D341Med (cell line): ENCODE measurements around the gene MTHFD1.

ENCODE experiments used
- DNase-seq: peaks from one replicate; pipeline ENCODE4 v3.0.0; 2012; ENCODE audit warnings: low spot score

MTHFD1 gene

DNA sequence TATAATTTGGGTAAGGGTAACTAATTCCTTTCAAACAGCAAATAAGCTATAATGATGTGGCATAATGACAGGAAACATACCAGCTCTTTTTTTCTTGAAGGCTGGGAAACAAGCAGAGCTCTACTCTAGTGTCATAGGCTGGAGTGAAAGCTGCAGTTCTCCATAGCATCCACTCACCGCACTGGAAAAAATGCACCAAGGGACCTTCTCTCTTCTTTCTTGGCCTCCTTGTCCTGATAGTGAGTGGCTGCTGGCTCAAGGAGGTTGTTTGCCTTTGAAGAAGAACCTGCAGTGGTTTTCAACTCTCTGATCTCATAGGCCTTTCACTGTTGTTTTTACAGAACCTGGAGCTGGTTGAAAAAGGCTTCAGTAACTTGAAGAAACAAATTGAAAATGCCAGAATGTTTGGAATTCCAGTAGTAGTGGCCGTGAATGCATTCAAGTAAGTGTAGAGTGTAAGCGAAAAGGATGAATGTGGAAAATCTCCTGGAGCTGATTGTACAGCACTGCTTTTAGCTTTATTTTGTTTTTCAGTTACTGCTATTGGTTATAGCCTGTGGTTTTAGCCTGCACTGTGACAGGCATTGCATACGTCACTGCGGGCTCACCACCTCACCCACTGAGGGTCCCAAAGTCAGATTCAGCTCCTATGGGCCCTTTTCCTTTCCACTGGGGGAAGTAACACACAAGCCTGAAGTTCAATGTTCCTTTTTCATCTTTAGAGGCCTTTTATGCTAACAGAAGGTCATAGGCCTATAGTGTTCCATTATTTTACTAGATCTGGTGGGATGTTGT is 59.9 kb downstream of the MTHFD1 start:
- DNase-seq: no peak

DNA sequence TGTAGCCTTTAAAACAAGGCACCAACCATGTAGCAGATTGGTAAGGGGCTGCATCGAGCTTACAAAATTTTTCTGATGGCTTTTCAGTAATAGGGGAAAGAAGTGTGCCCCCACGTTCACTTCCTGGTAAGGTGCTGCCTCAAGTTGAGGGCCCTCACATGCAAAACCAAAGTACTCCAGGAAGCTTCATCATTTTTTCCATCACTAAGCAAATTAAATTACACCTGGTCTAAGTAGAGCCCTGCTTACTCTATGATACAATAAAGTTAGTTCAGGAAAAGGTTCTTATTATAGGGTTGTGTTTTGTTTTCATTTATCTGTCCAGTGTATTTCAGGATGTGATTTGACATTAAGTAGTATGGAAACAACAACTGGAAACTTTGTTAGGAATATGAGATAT is 62.1 kb downstream of the MTHFD1 start:
- no peak for DNase-seq

DNA sequence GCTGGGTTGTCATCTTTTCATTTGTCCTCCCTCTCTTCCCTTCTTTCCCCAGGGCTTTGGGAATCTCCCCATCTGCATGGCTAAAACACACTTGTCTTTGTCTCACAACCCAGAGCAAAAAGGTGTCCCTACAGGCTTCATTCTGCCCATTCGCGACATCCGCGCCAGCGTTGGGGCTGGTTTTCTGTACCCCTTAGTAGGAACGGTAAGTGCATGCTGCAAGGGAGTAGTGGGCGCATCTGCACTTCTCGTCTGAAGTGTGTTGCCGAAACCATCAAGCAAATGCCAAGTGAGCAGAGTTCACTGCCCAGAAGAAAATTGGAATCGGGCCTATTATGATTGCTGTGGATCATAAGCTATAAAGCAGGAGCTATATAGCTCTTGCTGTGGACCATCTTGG is 66.5 kb downstream of the MTHFD1 start:
- no peak for DNase-seq

DNA sequence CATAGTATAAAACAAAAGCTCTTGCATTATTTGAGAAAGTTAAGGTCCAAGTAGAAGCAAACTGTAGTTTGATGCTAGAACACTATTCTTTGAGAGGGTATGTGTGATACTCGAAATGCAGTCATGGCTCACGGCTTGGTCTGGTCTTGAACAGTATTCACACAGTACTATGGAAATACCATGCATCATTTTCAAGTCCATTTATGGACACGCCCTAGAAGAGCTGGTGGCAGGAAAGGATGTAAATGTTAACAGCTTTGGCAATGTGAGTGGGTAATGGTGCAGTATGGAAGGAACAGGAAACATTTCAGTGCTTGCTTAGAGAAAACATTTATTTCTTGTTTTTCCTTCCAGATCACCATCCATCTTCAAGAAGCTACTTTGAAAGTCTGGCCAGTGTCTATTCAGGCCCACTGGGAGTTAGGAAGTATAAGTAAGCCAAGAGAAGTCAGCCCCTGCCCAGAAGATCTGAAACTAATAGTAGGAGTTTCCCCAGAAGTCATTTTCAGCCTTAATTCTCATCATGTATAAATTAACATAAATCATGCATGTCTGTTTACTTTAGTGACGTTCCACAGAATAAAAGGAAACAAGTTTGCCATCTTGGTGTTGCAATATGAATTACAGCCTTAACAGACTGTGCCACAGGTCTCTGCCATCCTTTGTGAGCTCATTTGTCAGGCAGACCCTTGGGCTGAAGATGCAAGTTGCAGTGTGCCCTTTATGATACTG is 71.4 kb downstream of the MTHFD1 start:
- DNase-seq: no peak

DNA sequence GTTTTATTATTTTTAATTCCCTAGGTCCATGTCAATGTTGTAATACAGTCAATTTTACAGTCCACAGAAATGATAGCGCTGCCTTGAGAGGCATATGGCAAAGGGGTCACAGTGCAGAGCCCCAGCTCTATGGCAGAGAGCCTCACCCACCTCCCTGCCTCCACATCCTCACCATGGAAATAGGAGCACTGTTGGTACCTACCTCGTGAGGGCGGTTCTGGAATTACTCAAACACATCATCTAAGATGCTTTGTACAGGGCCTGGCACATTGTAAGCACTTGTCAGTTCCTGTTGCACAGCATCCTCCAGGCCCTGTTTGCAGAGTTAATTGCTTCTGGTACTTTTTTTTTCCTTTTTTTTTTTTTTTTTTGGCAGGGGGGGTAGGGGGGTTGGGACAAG is 73.1 kb downstream of the MTHFD1 start:
- no peak for DNase-seq

DNA sequence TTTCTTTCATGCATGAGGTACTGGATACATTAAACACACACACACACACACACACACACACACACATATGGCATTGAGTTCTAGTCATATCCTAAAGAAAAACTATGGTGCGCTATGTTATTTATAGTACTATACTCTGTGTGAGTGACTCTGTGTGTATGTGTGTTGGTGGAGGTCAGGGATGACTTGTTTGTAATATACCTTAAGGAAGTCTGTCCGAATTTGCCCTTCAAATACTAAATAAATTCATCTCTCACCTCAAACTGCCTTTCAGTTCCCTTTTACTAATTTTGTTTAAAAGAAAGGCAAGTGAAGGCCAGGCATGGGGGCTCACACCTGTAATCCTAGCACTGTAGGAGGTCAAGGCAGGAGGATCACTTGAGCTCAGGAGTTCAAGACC is 75.0 kb downstream of the MTHFD1 start:
- no peak for DNase-seq

DNA sequence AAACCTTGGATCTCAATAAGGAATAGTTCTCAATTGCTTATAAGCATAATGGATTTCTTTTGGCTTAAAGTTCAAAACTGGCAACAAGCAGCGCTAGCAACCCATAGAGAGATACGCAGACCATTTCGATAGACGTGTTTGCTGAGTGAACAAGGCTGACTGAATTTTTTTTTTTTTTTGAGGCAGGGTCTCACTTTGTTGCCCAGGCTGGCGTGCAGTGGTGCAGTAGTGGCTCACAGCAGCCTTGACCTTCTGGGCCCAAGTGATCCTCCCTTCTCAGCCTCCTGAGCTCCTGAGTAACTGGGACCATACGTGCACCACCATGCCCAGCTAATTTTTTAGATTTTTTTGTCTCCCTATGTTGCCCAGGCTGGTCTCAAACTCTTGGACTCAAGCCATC is 75.7 kb downstream of the MTHFD1 start:
- no peak for DNase-seq

DNA sequence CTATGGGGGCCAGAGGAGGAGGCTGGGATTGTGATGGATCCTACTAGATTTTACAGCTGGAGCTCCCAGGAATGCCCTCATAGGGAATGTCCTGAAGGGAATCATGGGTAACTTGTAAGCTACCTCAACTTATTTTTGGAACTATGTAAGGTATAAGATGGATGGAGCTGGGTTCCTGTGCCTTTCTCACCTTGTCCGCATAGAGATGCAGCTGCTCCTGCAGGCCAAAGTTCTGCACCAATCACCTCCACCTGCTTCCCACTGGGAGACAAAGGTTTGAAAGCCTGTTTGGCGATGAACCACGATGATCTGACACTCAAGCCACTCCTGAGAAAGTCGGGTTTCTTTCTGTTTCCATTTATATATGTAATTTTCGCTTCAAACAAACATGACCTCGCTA is 76.5 kb downstream of the MTHFD1 start:
- DNase-seq: peak; percentile 42

DNA sequence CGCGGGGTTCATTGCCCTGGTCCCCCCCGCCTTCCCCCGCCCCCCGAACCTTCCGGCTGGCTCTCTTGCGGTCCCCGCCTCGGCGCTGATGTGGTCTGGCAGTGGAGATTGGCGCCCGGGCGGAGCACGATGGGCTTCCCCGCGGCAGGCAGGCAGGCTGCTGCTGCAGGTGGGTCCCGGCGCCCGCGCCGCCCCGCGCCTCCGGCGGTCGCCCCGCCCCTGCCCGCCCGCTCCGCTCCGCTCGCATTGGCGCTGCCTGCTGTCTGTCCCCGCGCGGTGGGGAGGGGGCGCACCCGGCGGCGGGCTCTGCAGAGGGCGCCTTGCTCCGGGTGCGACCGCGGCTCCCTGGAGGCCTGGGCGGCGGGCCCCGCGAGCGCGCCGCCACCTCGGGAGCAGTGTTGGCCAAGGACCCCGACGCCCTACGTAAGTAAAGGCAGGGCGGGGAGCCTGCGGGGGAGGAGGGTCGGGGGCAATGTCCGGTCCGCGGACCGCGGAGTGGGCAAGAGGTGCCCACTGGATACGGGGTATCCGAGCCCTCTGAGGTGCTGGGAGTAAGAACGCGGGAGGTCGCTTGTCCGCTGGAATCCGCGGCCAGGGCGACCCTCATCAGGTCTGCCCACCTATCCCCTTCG is 77.2 kb downstream of the MTHFD1 start, which contains the start of gene AKAP5:
Gene AKAP5 (plus strand): TSS at position 309 of the 632 bp plus-strand sequence. CDS start 2,896 bp downstream, outside the sequence.
- DNase-seq: peak; percentile 99

DNA sequence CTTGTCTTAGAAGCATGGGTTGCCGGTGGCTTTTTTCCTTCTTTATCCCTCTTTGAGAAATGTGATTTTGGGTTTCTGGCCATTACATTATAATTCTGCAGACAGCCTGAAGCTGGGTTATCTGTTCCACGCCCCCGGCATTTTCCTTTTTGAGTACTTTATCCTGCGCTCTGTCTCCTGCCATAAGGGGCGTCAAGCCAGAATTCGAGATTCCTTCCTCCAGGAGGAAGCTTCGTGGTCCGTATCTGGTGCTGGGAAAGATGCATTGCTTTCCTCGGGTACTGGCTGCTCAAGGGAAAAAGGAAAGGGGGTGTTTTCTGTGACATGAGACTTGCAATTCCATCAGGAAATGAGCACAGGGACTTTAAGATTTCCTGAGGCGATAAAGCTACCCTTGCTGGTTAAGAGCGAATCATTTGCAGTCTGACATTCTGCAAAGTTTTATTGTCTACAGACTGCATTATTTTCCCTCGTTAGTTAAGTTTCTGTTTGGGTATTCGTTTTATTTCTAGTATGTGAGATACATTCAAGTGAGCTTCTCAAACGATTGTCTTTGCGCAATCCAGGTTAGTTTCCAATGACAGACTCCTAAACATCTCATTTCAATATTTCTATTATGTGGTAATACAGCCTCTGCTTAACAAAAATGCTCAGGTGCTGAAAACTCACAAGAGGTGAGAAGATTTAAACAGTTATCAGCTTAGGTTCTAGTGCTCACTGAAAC is 77.8 kb downstream of the MTHFD1 start:
- peak; percentile 54 for DNase-seq

DNA sequence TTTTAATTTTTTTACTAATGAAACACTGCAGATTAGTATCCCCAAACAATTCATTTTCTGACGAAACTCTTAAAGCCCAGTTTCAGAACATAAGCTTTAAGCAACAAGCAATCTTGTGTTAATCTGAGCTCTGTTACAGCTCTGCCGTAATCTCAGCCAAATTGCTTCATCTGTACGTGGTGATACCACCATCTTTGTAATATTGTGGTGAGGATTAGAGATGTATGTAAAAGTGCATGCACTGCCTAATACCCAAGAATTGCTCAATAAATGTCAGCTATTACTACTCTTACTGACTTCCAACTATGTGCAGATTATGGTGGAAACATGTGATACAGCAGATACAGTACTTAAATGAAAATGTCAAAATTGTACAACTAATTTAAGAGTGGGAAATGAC is 78.9 kb downstream of the MTHFD1 start:
- no peak for DNase-seq

DNA sequence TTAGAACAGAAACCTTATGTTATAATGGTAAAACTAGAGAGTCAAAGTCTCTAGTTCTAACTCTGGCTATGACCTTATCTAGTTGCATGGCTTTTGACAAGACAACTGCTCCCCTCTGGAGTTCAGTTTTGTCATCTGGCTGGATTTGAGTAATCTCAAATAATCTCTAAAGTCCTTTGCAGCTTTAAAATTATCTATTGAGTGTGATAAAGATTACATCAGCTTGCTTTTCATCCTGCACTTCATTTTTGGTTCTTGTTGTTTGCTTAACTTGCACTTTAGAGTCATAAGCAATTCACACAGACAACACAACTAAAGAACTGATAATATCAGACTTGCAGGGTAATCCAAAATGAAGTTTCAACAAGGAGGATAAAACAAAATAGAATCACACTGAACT is 79.4 kb downstream of the MTHFD1 start:
- no peak for DNase-seq

DNA sequence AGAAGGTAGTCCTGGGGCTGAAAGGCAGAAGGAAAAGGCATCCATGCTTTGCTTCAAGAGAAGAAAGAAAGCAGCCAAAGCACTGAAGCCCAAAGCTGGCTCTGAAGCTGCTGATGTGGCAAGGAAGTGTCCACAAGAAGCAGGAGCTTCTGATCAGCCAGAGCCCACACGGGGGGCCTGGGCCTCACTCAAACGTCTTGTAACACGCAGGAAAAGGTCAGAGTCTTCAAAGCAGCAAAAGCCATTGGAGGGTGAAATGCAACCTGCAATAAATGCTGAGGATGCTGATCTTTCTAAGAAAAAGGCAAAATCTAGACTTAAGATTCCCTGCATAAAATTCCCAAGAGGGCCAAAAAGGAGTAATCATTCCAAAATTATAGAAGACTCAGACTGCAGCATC is 80.3 kb downstream of the MTHFD1 start:
- DNase-seq: no peak

DNA sequence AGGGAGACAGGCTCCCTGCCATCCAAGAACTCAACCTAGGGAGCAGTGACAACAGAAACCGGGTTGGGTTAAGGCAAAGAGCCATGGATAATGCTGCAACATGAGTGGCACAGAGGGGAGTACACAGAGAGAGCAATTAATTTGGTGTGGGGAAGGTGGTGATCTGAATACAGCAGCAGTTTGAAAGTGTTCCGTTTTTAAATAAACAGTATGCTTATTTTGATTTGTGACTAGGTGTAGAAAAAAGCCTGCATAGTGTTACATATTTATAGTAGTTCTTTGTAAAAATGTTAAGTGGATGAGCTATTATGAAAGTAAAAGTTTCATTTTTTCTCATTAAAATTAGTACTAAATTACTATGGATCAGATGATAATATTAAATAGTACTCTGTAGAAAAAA is 85.9 kb downstream of the MTHFD1 start:
- DNase-seq: no peak

DNA sequence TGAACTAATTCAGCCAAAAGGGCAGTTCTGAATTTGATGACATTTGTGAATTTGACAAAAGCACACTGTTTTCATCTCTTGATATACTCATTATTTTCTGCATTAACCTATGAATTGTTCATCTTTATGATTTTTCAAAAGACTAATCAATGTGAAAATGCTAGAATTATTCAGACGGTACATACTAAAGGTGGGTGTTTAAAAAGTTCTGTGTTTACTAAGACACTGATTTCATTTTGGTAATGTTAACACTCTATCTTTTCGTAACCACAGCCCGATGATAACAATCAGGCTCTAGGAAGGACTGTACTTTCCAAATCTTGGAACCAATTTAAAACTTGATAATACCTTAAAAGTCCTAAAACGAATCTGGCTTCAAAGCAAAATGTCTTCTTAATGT is 86.5 kb downstream of the MTHFD1 start:
- DNase-seq: no peak

DNA sequence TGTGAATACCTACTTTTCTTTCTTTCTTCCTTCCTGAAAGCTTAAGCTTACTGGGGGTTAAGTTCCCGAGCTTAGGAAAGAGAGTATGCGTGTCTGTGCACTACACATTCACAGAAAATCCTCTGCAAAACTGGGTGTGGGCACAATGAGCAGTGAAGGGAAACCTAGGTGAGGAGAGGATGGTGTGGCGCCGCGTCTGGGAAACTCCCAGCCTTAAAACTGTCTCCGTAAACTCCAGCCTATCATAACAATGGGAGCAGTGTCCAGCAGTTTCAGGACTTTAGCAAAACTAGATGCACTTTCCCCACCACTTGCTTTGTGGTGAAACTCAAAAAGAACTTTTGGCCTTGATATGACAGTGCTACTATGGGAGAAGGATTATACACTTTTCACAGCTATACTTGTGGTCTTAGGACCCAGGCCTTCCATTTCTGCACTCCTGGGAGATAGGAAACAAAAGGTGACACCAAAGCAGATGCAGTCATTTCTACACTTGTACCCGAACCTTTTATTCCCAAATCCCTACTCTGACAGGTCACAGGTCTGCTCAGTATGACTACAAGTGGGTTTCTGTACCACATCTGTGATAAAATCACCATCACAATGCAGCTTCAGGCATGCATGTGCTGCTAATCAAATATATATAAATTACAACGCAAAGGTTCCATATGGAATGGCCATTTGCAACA is 87.6 kb downstream of the MTHFD1 start:
- DNase-seq: no peak

DNA sequence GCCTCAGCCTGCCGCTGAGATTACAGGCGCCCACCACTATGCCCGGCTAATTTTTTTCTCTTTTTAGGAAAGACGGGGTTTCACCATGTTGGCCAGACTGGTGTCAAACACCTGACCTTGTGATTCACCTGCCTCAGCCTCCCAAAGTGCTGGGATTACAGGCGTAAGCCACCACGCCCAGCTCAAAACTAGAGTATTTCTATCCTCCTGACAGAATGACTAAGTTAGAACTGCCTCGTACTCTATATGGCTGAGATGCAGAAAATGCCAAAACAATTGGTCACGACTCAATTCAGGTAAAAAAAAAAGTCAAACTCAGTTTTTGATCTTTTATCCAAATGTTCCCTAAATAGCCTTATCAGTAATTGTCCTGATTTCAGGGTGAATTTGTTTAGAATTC is 88.3 kb downstream of the MTHFD1 start:
- no peak for DNase-seq

DNA sequence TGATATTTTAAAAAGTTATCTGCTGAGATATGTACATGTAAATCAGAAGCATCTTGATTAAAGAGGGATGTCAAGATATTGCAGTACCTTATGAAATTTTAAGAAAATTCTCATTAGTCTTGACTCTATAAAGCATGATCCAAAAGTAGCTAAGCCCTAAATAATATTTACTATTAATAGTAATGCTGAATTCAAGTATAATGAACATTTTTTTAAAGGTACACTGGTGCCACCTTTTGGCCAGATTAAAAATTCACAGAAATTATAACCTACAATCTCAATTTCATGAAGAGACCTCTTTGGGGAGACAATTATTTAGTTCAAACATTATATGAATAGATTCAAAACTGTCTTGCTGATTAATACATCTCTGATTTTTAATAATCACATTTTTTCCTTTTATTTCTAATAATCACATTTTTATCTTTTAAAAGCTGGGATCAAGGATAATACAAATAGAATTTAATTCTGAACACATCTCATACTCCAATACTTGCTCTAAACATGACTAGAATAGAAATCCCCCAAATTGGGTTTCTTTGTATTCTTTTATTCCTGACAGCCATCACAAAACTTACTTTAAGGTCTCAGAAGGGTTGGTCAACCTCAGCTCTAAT is 90.6 kb downstream of the MTHFD1 start:
- DNase-seq: no peak

DNA sequence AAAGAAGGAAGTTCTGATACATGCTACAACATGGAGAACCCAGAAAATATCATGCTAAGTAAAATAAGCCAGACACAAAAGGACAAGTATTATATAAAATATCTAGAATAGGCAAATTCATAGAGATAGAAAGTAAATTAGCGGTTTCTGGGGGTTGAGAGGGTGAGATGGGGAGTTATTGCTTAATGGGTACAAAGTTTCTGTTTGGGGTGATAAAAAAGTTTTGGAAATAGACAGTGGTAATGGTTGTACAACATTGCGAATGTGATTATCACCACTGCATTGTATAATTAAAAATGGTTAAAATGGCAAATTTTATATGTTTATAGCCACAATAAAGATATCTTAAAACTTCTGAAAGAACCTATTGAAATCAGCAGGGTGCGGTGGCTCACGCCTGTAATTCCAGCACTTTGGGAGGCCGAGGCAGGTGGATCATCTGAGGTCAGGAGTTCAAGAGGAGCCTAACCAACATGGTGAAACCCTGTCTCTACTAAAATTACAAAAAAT is 100.5 kb downstream of the MTHFD1 start:
- DNase-seq: no peak

DNA sequence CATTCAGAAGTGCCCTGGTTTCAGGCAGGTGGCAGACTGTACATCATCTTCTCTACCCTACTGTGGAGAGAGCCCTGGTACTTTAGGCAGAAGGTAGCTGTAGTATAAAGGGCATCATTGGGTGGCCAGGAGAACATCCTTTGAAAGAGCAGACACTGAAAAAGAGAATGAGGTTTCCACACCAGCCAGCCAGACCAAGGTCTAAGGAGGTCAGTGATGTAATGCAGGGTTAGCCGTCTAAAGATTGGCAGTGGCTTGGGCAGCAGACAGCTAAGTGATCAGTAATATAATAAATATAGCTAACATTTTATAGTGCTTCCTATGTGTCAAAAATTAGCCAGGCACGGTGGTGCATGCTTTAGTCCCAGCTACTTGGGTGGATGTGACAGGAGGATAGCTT is 103.5 kb downstream of the MTHFD1 start:
- DNase-seq: no peak

DNA sequence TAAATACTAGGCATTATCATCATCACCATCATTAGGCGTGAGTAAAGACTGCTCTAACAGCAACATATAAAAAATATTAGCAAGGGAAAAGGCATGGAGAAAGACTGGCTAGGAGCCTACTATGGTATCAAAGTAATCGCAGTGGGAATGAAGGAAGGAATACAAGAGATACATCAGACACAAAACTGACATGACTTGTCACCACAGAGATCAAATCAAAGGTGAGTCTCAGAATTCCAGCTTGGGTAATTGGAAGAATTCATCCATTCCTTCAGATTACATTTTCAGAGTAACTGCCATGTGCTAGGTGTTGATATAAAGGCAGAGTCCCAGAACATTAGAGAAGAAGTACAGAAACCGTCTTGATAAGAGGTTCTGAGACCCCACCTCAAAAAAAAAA is 105.3 kb downstream of the MTHFD1 start:
- no peak for DNase-seq
